ENCODE data around the gene TFF2. TPM values are rescaled to one million over a fixed set of nuclear protein-coding genes. Genes with fewer than 3 reads are reported as not detected.

Gene TFF2
- total and polyA plus RNA-seq, 2 of the 4 experiments (the other 2 are of a cell fraction): not detected

DNA sequence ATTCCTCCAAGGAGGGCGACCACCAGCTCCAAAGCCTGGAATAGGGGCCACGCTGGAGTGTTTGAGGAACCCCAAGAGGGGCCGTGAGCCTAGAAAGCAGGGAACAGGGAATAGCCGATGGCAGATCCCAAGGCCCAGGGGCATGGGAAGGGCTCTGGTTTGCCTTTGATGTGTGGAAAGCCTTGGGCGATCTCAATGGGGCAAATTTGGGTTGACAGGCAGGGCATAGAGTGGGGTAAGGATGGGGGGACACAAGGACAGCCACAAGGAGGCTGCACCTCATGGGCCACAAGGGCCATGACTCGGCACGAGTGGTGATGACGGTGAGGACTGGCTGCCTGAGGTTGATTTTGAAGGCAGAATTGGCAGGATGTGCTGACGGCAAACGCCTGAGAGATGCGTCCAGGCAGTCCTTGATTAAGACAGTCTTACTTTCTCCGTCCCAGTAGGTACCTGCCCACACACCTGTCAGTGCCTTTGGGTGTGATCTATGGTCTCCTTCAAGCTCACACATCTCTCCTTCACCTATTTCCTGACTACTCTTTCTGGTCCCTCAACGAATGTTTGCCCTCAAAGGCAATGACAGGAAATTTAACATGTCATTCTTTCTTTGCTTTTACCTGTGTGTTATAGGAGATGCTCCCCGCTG, 47.1 kb upstream of the TFF2 start:
- in situ Hi-C loops (cut with MboI; ENCODE audit: low sequenced_read_pairs): no loop called here

More for the DNA sequence above, 47.1 kb upstream of the TFF2 start:
- Histone ChIP-seq H3K9me3 (ENCODE audit: control insufficient read depth, insufficient read depth, low read length) (no peaks in the 10 kb centered on the region), H2BK15ac (ENCODE audit: low read depth, low read length) (no peak overlapping the region), H3K4me1 (ENCODE audit: control insufficient read depth, insufficient read depth, low read length) (no peaks in the 10 kb centered on the region), H2BK5ac (ENCODE audit: low read depth, low read length, poor library complexity, severe bottlenecking) (no peak overlapping the region), H4K5ac (ENCODE audit: low read depth, low read length) (no peak overlapping the region), H3K4me3 (ENCODE audit: insufficient read depth, low read depth, low read length) (no peak overlapping the region), H2AK5ac (ENCODE audit: low read depth, low read length) (no peak overlapping the region), H3K4me2 (ENCODE audit: low read depth, low read length) (no peak overlapping the region), H3K9me1 (ENCODE audit: insufficient read depth, low read length) (no peaks in the 10 kb centered on the region), H3K27ac (ENCODE audit: insufficient read depth, low read length) (no peak overlapping the region), H2BK120ac (ENCODE audit: low read depth, low read length) (no peak overlapping the region), H2BK20ac (ENCODE audit: low read depth, low read length) (no peak overlapping the region), H3K27me3 (ENCODE audit: control insufficient read depth, insufficient read depth, low read length) (peaks cover 12% of the 10 kb centered on the region), H3K14ac (replicated peaks; ENCODE audit: low read depth, low read length) (no peak overlapping the region), H3K4ac (ENCODE audit: low read depth, low read length) (no peak overlapping the region), H3K79me1 (ENCODE audit: low read depth in 1 of 2, low read length in 2 of 2) (no peaks in the 10 kb centered on the region), H2AFZ (replicated peaks; ENCODE audit: low read length, poor library complexity) (no peak overlapping the region), H3K36me3 (ENCODE audit: control insufficient read depth, insufficient read depth, low read length) (no peaks in the 10 kb centered on the region), H4K20me1 (ENCODE audit: insufficient read depth, low read length) (no peaks in the 10 kb centered on the region), H3K23ac (ENCODE audit: low read depth, low read length) (no peak overlapping the region), H3K56ac (ENCODE audit: extremely low read depth, insufficient read depth, low read length) (no peak overlapping the region), H3K18ac (ENCODE audit: low read depth, low read length) (no peak overlapping the region), H2AK9ac (replicated peaks; ENCODE audit: low read depth, low read length, poor library complexity) (no peak overlapping the region), H4K91ac (ENCODE audit: insufficient read depth, low read depth, low read length) (no peak overlapping the region), H3K9ac (ENCODE audit: low read depth, low read length) (no peak overlapping the region), H4K8ac (ENCODE audit: low read depth in 2 of 2, low read length in 2 of 2) (no peak overlapping the region)
- ChIA-PET CTCF (no interaction called here), POLR2A (ENCODE audit: unreplicated experiment) (no interaction called here)
- TF ChIP-seq, protein P1, sequence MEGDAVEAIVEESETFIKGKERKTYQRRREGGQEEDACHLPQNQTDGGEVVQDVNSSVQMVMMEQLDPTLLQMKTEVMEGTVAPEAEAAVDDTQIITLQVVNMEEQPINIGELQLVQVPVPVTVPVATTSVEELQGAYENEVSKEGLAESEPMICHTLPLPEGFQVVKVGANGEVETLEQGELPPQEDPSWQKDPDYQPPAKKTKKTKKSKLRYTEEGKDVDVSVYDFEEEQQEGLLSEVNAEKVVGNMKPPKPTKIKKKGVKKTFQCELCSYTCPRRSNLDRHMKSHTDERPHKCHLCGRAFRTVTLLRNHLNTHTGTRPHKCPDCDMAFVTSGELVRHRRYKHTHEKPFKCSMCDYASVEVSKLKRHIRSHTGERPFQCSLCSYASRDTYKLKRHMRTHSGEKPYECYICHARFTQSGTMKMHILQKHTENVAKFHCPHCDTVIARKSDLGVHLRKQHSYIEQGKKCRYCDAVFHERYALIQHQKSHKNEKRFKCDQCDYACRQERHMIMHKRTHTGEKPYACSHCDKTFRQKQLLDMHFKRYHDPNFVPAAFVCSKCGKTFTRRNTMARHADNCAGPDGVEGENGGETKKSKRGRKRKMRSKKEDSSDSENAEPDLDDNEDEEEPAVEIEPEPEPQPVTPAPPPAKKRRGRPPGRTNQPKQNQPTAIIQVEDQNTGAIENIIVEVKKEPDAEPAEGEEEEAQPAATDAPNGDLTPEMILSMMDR (conservative IDR thresholded peaks at IDR 0.05; ENCODE audit: low read depth, low read length): no peak
- TF ChIP-seq, protein P2, sequence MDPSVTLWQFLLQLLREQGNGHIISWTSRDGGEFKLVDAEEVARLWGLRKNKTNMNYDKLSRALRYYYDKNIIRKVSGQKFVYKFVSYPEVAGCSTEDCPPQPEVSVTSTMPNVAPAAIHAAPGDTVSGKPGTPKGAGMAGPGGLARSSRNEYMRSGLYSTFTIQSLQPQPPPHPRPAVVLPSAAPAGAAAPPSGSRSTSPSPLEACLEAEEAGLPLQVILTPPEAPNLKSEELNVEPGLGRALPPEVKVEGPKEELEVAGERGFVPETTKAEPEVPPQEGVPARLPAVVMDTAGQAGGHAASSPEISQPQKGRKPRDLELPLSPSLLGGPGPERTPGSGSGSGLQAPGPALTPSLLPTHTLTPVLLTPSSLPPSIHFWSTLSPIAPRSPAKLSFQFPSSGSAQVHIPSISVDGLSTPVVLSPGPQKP (IDR thresholded peaks at IDR 0.05; ENCODE audit: borderline replicate concordance, low read depth, low read length): no peak
- TF ChIP-seq SMC3 (IDR thresholded peaks at IDR 0.05; ENCODE audit: low read depth, low read length) (no peak), MAFK (IDR thresholded peaks at IDR 0.05; ENCODE audit: low read depth, low read length) (no peak), RAD21 (IDR thresholded peaks at IDR 0.05; ENCODE audit: low read length) (no peak), POLR2A (IDR thresholded peaks at IDR 0.05; ENCODE audit: low read depth, low read length) (no peak), CEBPB (IDR thresholded peaks at IDR 0.05; ENCODE audit: low read depth, low read length) (no peak), USF2 (IDR thresholded peaks at IDR 0.05; ENCODE audit: low read depth, low read length) (no peak), RFX5 (IDR thresholded peaks at IDR 0.05; ENCODE audit: low read depth, low read length) (no peak), BHLHE40 (IDR thresholded peaks at IDR 0.05; ENCODE audit: low read depth, low read length) (no peak), MXI1 (IDR thresholded peaks at IDR 0.05; ENCODE audit: borderline replicate concordance, low read depth, low read length) (no peak), FOS (IDR thresholded peaks at IDR 0.05; ENCODE audit: low read depth, low read length) (no peak), MAZ (IDR thresholded peaks at IDR 0.05; ENCODE audit: borderline replicate concordance, low read depth, low read length) (no peak), RCOR1 (IDR thresholded peaks at IDR 0.05; ENCODE audit: insufficient replicate concordance, low read length) (no peak), NFE2L2 (IDR thresholded peaks at IDR 0.05; ENCODE audit: low read depth, low read length) (no peak)
- intact Hi-C loops (cut with micrococcal nuclease) (no loop called here), dilution Hi-C loops (cut with HindIII; ENCODE audit: low sequenced_read_pairs, unreplicated experiment) (no loop called here)
- BruUV-seq (replicated peaks): no TSS peak
- ATAC-seq (ENCODE audit: low read depth) (no peak), DNase-seq (no peak)
- 51% methylated on average over 6 of the region's 14 CpGs; no CpG with 5 or more reads in 1 of the 2 experiments for WGBS, 2 experiments (ENCODE audit: extremely low coverage in 2 of 2, insufficient read length in 1 of 2)
